Measurements from ENCODE around the gene S100A14. TPM values are rescaled to one million over a fixed set of nuclear protein-coding genes. Genes with fewer than 3 reads are reported as not detected.

The S100A14 gene
- total RNA-seq, 1 experiment from 2014 or later, result 332 TPM

DNA sequence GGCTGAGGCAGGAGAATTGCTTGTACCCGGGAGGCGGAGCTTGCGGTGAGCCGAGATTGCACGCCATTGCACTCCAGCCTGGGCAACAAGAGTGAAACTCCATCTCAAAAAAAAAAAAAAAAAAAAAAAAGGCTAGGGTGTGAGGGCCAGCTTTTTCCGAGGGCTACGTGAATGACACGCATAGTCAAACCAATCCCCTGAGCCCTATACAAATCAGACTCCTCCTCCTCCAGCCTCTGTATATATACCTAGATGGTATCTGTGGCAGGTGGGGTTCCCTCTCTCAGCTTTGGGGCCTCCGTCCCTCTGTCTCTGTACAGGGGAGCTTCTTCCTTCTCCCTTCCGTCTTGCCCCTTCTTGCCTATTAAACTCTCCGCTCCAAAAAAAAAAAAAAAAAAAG, 9.9 kb downstream of the S100A14 start:
- H3K36me3 Mint-ChIP-seq (ENCODE audit: insufficient read depth, unreplicated experiment), result peaks cover 71% of the 10 kb centered on the region

DNA sequence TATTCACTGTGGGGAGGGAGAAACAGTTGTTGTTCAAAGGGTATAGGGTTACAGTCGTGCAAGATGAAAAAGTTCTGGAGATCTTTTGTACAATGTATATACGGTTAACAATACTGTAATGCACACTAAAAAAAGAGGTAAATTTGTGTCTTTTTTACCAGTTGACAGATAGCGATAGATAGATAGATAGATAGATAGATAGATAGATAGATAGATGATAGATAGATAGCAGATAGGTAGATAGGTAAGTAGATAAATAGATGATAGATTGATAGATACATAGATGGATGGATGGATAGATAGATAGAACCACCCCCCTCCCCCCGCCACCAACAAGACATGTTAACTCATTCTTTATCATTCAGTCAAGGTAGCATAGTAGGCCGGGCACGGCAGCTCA, 13.4 kb downstream of the S100A14 start:
- no peak for DNase-seq (ENCODE audit: unreplicated experiment)
- no peaks in the 10 kb centered on the region for H3K27me3 Mint-ChIP-seq (ENCODE audit: insufficient read depth, unreplicated experiment)
- POLR2A ChIA-PET, result interaction anchor here (0.6 to 27.9 kb wide), 8 partner anchors 10 to 33 kb away, joined by 3 to 1272 read pairs (median 4); partner anchors contain the start of genes CHTOP, S100A1, S100A13 and S100A14
- peaks cover 65% of the 10 kb centered on the region for H3K36me3 Mint-ChIP-seq (ENCODE audit: insufficient read depth, unreplicated experiment)
- no peaks in the 10 kb centered on the region for H3K9me3 Mint-ChIP-seq (ENCODE audit: unreplicated experiment)
- CTCF ChIA-PET, result interaction anchor here (1.0 to 2.2 kb wide), 6 partner anchors 10 to 30 kb away, joined by 3 to 16 read pairs (median 5); partner anchors contain the start of genes S100A13 and S100A16
- intact Hi-C loops (cut with micrococcal nuclease), result no loop called here
- peak overlapping the region; percentile 3 for H3K27ac Mint-ChIP-seq (ENCODE audit: low read depth, unreplicated experiment)
- H3K4me3 Mint-ChIP-seq (ENCODE audit: unreplicated experiment), result no peak overlapping the region
- peaks cover 3% of the 10 kb centered on the region for H3K4me1 Mint-ChIP-seq (ENCODE audit: insufficient read depth, unreplicated experiment)
- no TSS peak for BruUV-seq (replicated peaks)
- TF ChIP-seq, protein P1, sequence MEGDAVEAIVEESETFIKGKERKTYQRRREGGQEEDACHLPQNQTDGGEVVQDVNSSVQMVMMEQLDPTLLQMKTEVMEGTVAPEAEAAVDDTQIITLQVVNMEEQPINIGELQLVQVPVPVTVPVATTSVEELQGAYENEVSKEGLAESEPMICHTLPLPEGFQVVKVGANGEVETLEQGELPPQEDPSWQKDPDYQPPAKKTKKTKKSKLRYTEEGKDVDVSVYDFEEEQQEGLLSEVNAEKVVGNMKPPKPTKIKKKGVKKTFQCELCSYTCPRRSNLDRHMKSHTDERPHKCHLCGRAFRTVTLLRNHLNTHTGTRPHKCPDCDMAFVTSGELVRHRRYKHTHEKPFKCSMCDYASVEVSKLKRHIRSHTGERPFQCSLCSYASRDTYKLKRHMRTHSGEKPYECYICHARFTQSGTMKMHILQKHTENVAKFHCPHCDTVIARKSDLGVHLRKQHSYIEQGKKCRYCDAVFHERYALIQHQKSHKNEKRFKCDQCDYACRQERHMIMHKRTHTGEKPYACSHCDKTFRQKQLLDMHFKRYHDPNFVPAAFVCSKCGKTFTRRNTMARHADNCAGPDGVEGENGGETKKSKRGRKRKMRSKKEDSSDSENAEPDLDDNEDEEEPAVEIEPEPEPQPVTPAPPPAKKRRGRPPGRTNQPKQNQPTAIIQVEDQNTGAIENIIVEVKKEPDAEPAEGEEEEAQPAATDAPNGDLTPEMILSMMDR (IDR thresholded peaks at IDR 0.05; ENCODE audit: unreplicated experiment), result no peak

More for the DNA sequence above, 9.9 kb downstream of the S100A14 start:
- H3K9me3 Mint-ChIP-seq (ENCODE audit: unreplicated experiment), result no peaks in the 10 kb centered on the region
- H3K4me1 Mint-ChIP-seq (ENCODE audit: insufficient read depth, unreplicated experiment), result peaks cover 31% of the 10 kb centered on the region
- no peak for DNase-seq (ENCODE audit: unreplicated experiment)
- TF ChIP-seq, protein P1 (IDR thresholded peaks at IDR 0.05; ENCODE audit: unreplicated experiment), result no peak
- no peak overlapping the region for H3K4me3 Mint-ChIP-seq (ENCODE audit: unreplicated experiment)
- peak overlapping the region; percentile 11 for H3K27ac Mint-ChIP-seq (ENCODE audit: low read depth, unreplicated experiment)
- no TSS peak for BruUV-seq (replicated peaks)
- no peaks in the 10 kb centered on the region for H3K27me3 Mint-ChIP-seq (ENCODE audit: insufficient read depth, unreplicated experiment)
- POLR2A ChIA-PET, result interaction anchor here (0.6 to 27.9 kb wide), 5 partner anchors 13 to 355 kb away, joined by 3 to 1272 read pairs (median 6); partner anchors contain the start of genes CHTOP, S100A1, S100A13 and S100A14
- intact Hi-C loops (cut with micrococcal nuclease), result no loop called here
- CTCF ChIA-PET, result interaction anchor here (0.6 to 3.3 kb wide), 9 partner anchors 11 to 220 kb away, joined by 3 to 17 read pairs (median 4); partner anchors contain the start of genes NPR1, S100A1, S100A13 and S100A14

DNA sequence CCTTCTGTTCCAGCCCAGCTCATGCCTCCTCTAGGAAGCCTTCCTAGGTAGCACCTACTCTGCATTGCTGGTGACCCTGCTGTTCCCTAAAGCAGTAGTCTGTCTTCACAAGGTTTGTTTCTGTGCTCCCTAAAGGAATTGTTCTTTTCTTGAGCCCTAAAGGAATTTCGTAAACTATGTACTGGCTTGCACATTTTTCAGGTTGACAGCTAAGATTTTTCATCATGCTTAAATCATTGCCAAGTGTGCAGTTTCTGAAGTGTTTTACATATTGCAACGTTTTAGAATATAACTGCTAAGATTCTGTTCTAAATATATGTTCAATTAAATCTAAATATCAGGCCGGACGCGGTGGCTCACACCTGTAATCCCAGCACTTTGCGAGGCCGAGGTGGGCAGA, 16.3 kb downstream of the S100A14 start:
- H3K27me3 Mint-ChIP-seq (ENCODE audit: insufficient read depth, unreplicated experiment), result no peaks in the 10 kb centered on the region
- intact Hi-C loops (cut with micrococcal nuclease), result no loop called here

More for the DNA sequence above, 16.3 kb downstream of the S100A14 start:
- CTCF ChIA-PET, result interaction anchor here (0.9 to 1.3 kb wide), 3 partner anchors 27 to 89 kb away, joined by 3 to 5 read pairs (median 3); no protein-coding TSS in a partner anchor
- H3K9me3 Mint-ChIP-seq (ENCODE audit: unreplicated experiment), result no peaks in the 10 kb centered on the region
- DNase-seq (ENCODE audit: unreplicated experiment), result no peak
- H3K27ac Mint-ChIP-seq (ENCODE audit: low read depth, unreplicated experiment), result no peak overlapping the region
- no TSS peak for BruUV-seq (replicated peaks)
- POLR2A ChIA-PET, result interaction anchor here (0.6 to 6.2 kb wide), 7 partner anchors 8 to 93 kb away, joined by 3 to 74 read pairs (median 8); partner anchors contain the start of genes CHTOP, S100A14, S100A16 and S100A2
- H3K36me3 Mint-ChIP-seq (ENCODE audit: insufficient read depth, unreplicated experiment), result peaks cover 39% of the 10 kb centered on the region
- peaks cover 12% of the 10 kb centered on the region for H3K4me1 Mint-ChIP-seq (ENCODE audit: insufficient read depth, unreplicated experiment)
- TF ChIP-seq, protein P1 (IDR thresholded peaks at IDR 0.05; ENCODE audit: unreplicated experiment), result no peak
- H3K4me3 Mint-ChIP-seq (ENCODE audit: unreplicated experiment), result no peak overlapping the region
